Islet of Langerhans (tissue), 1 donor: ENCODE measurements around the gene GRAPL.
A peak's percentile ranks its signal among the peaks of the same experiment; 100 is the strongest.
"Not testable (repeated sequence)": the region's sequence is repeated elsewhere in the genome, so short reads cannot be mapped to it uniquely, and the experiment has no call there.

Experiments used
- FAIRE-seq: peaks from one replicate; lab custom pipeline; 2011; peaks lifted over from hg19 to GRCh38; lab: Jason Lieb, UNC

GRAPL gene

DNA sequence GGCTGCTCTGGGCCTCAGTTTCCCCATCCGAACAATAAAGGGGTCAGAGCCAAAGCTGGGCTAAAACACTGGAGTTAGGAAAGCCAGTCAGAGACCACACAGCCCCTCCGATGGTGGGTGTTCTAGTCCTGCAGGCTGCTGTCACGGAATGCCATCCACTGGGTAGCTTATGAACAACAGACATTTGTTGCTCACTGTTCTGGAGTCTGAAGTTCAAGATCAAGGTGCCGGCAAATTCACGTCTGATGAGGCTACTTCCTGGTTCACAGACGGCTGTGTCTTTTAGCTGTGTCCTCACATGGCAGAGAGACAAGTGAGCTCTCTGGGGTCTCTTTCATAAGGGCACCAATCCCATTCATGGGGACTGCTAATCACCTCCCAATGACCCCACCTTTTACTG is 9.2 kb downstream of the GRAPL start:
- FAIRE-seq: not testable (repeated sequence)

DNA sequence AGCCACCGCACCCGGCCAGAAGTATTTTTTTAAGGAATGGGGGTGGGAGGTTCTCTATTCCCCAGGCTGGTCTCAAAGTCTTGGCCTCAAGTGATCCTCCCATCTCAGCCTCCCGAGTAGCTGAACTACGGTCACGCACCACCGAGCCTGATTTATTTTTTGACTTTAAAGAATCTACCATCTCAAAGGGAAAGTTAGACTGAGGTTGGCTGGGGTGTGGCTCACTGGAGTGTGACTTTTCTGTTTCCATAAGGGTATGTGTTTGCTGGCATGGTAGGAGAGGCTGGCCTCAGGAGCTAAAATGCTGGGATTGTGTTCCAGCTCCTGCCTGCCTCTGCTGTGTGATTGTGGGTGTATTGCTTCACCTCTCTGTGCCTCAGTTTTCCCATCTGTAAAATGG is 10.6 kb downstream of the GRAPL start:
- FAIRE-seq: not testable (repeated sequence)

DNA sequence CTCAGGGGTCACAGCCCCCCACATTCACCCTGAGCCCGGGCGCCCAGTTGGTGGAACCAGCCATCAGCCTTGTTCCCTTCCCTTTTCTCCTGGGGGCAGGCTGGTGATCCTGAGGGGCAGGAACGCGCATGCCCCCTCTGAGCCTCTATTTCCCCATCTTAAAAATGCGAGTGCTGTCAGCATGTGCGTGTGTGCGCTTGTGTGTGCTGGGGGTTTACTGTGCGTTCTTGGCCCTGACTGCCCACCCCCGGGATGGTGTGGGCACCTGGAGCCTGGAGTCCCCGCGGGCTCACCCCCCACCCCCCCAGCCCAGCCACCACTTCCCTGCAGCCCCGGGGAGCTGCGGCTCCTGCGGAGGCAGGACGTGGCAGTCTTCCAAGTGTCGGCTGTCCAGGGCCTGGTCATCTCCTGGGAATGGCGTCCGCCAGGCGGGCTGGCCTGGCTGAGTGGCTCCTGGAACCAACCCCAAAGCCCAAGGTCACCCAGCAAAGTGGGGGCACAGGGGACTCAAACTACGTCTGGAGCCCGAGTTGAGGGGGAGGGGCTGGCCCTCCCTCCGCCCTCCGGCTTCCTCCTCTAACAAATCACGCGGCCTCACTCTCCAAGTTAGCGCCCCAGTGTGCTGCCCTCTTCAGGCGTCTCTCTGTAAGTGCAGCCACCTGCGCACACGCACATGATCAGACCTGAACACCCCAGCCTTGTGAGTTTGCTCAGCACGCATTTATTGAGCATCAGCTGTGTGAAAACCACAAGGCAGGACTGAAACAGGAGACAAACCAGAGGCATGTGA is 14.2 kb downstream of the GRAPL start:
- FAIRE-seq: peak; percentile 86

DNA sequence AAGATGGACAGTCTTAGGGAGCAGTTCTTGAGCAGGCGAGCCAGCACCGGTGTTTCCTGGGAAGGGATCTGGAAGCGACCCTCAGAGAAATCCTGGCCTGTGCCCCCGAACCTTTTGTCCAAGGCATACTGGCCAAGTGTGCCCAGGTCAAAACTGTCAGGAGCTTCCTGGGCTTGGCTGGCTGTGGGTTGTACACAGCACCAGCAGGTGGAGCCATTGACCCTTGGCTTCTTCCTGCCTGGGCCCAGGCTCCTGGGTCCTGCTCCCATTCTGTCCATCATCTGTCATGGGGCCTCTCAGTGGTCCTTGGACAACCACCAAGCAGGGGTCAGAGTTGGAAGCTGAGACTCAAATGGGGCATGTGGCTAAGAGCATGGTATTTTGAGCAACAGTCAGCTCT is 15.0 kb downstream of the GRAPL start:
- not testable (repeated sequence) for FAIRE-seq

DNA sequence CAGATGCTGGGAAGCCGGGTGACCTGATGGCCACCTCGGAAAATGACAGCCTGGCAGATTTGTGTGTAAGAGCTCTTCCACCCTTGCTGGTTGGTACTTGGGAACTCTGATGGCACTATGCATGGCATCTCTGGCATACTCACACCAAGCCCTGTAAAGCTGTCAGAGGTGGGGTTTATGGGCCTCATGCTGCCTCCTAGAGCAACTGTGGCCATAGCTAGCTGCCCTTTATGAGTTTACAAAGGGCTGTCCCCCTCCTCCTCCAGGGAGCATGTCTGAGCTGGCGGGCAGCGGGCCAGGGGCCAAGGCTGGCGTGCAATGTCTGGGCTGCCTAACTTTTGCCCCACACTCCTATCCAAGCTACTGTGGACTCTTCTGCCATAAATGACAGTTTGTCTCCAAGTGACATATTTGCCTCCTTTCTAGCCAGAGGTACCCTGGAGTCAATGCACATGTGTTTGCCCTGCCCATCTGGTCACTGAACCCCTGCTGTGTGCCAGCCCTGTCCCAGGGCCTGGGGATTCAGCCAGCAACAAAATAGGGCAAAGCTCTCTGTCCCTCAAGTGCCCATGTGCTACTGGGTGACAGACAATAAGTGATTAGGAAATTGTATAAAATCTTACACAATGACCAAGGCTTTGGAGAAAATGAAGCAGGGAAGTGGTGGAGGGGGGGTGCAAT is 15.8 kb downstream of the GRAPL start:
- FAIRE-seq: not testable (repeated sequence)

DNA sequence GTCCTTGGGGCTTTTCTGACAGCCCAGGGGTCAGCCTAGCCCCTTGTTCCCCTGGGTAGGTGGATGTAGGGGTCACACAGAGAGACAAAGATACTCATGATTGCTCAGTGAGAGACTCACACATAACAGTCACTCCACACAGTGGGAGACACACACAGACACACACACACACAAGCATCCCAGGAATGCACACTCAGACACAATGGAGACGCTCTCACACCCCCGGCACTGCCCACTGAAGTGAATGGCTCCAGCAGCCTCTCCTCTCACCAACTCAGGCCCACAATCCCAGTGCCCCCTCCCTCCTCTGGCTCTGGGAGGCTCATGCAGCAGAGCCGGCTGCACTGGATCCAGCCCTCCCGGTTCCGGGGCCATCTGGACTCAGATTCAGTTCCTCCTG is 17.0 kb downstream of the GRAPL start:
- not testable (repeated sequence) for FAIRE-seq

DNA sequence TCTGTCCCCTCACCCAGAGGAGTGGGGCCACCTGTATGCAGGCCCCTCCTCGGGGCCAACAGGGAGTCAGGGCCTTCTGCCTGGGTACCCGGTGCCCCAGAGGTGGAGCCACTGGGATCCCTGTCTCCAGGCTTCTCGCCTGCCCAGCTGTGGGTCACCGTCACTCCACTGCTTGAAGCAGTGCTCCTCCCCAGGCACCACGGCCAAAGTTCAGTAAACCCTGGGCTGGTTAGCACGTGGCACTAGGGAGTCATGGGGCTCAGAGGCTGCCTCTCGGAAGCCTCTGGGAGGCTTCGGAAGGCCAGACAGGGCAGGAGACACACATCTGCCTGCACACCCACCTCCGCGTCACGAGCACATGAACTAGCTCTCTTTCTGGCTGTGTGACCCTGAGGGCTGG is 18.1 kb downstream of the GRAPL start:
- not testable (repeated sequence) for FAIRE-seq

DNA sequence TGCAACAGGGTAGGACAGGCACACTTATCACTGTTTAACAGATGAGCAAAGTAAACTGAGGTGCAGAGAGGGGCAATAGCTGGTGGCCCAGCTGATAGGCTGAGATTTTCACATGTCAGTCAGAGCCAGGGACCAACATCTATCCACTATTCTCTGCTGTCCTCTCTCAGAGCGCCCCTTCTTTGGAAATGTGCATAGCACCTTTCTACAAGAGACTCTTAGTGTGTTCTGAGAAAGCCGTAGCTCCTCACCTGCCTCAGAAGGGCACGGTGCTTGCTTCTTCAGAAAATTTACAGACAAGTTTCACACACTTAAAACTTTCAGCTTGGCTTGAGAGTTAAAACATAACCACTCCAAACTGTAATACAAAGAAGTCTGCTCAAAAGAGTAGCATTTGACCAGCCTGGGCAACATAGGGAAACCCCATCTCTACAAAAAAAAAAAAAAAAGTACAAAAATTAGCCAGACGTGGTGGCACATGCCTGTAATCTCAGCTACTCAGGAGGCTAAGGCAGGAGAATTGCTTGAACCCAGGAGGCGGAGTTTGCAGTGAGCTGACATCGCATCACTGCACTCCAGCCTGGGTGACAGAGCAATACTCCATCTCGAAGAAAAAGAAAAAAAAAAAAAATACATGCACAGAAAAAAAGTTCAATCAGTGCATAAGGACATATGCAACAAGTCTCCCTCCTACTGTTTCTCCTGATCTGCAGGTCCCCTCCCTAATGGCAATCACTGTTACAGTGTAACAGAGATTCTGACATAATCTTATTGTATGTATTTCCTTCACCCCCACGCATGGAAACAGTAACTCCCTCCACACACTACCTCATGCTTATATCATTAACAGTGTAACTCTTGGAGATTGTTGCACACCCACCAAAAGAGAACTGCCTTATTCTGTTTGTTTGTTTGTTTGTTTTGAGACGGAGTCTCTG is 23.6 kb downstream of the GRAPL start:
- not testable (repeated sequence) for FAIRE-seq

DNA sequence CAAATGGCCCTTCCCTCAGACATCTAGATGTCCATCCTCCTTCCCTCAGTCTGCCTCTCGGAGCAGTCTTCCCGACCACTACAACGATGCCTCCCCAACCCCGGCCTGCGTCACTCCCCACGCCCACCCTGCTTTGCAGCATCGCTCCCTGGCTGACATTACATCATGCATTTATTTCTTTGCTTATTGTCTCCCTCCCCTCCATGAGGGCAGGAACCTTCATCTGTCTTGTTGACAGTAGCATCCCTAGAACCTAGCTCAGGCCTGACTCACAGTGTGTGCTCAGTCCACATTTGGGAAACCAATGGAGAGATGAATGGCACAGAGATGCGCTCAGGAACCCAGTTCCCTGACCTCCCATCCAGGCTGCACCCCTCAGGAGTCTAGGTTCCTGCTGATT is 30.2 kb downstream of the GRAPL start:
- not testable (repeated sequence) for FAIRE-seq

DNA sequence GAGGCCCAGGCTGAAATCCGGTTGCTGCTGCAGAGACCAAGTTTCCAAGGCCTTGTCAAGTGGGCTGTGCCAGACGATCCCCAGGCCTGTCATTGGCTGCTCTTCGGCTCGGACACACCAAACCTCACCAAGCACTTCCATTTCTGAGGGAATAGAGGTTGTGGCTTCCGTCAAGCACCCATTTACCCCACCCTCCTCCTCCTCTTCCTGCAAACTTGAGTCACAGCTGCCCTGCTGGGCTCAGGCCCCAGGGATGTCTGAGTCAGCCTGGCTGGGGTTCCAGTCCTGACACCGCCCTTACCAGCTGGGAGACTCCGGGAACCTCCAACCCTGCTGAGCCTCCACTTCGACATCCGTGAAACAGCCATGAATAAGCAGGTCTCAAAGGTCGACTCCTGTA is 31.1 kb downstream of the GRAPL start:
- FAIRE-seq: not testable (repeated sequence)

DNA sequence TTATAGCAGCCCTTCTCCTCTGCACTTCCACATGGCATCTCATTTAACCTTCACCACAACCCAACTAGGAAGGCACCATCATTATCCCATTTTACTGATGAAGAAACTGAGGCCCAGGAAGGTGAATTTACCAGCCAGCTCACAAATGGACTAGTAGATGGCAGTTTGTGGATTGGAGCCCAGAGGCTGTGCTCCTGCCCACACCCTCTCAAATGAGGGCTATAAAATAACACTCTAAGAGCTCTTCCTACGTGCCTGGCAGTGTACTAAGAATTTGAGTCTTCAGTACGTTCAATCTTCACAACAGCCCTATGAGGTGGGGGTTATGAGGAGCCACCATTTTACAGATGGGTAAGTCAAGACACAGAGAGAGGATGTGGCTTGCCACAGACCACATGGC is 31.5 kb downstream of the GRAPL start:
- FAIRE-seq: not testable (repeated sequence)

DNA sequence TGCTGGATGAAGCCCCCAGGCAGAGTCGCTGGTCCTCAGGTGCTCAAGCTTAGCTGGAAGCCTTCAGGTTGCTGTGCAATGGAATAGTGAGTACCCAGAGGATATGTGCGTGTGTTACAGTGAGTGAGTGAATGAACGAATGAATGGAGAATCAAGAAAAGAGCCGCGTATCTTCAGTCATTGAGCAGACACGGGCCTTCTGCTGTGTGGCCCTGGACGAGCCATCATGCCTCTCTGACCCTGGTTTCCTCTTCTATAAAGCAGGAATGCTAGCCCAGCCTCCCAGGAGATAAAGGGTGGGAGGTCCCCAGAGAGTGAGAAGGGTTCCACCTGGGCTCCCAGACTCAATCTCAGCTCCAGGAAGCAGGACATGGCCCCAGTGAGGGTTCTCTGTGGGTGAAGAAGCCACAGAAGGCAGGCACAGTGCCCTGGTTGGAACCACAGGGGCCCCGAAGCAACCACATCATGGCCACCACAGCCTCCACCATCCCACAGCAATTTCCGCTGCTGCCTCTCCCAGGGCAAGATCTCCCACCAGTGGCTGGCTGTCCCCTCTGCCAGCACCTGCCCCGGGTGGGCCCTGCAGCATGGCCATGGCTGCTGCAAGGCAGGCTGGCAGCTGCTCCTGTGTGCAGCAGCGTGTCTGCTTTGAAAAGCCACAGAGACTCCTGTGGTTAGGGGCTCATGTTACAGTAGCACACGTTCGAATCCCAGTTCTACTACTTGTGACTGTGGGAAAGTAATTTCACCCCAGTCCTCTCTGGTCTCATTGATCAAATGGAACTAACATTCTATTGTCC is 34.1 kb downstream of the GRAPL start:
- not testable (repeated sequence) for FAIRE-seq

DNA sequence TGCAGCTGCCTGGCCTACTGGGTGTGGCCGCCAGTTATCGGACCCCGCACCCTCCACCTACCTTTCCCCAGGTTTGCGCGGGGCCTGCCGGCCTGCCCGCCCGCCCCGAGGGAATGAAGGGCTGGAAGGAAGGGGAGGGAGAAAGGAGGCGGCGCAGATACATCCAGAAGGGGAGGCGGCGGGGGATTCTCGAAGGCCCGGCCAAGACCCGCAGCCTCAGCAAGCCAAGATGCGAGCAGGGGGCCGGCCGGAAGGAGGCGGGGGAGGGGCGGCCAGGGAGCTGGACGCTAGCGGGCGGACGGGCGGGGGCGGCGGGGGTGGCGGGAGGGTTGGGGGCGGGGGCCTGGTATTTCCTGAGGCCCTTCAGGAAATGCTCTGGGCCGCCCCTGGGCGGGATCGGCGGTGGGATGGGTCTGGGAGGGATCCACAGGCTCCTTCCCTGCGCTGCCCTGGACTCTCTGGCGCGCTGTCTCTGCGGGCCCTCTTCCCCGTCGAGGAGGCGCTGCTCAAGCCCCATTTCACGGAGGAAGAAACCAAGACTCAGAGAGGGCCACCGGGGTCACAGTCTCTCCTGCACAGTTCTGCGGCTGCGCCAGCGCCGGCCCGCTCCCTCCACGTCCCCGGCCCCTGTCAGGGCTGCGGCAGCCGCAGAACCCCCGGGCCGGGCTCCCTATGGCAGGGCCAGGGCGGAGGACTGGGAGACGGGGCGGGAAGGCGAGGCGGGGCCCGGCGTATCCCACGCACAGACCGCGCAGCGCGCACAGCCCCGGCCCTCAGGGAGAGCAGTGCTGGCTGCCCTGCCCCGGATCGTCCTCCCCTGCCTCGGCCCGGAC is 35.2 kb downstream of the GRAPL start:
- not testable (repeated sequence) for FAIRE-seq

DNA sequence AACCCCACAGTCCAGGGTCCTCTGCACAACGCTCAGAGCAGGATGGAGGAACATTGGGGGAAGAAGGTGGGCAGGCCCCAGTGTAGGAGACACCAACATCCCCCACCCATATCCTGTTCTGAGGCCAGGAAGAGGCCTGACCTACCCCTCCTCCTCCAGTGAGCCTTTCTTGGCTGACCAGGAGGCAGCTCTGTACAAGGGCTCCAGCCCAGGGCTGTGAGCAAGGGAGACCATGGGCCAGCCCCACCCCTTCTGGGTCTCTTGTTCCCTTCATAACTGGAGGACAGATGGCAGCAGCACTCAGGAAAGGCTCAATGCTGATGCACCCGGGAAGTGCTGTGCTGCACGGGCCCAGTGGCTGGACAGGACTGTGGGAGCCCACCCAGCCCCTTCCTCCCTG is 47.0 kb downstream of the GRAPL start:
- FAIRE-seq: not testable (repeated sequence)

DNA sequence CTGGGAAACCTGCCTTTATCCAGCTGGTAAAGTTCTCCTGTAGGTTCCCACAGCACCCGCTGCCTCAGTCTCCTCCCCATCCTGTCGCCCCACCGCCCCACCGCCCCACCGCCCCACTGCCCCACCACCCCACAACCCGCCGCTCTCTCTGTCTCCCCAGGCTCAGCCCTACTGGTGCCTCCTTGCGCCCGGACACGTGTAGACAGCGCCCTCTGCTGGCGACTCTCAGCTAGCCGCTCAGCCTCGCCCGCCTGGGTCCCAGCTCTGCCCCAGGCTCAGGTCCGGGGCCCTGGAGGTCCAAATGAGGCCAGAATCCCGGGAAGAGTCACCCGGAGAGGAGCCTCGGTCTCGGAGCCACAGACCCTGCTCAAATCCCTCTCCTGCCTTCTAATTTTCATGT is 48.0 kb downstream of the GRAPL start:
- not testable (repeated sequence) for FAIRE-seq

DNA sequence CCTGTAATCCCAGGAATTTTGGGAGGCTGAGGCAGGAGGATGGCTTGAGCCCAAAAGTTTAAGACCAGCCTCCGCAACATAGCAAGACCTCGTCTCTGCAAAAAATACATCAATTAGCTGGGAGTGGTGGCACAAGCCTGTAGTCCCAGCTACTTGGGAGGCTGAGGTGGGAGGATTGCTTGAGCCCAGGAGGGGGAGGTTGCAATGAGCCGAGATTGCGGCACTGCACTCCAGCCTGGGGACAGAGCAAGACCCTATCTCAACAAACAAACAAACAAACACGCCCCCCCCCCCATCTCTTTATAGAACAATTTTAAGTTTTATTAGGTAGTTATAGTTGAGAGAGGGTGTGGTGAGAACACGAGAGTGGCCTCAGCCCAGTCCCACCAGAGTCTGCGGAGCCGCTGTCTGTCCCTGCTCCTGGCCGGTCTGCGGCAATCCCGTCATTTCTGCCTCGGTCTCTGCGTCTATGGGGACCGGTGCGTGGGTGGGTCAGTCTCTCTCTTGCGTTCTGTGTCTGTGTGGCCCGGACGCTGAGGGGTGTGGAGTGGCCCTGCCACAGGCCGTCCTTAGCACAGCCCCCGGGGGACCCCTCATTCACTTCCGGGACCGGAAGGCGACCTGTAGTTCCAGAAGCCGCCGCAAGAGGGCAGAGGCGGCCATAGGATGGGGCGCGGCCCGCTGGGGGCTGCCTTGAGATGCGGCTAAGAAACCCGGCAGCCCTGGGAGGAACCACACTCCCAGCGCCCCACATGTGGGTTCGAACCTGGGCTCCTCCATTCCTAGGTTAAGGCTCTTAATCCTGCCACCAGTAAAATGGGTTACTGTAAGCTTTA is 53.9 kb downstream of the GRAPL start:
- FAIRE-seq: not testable (repeated sequence)

DNA sequence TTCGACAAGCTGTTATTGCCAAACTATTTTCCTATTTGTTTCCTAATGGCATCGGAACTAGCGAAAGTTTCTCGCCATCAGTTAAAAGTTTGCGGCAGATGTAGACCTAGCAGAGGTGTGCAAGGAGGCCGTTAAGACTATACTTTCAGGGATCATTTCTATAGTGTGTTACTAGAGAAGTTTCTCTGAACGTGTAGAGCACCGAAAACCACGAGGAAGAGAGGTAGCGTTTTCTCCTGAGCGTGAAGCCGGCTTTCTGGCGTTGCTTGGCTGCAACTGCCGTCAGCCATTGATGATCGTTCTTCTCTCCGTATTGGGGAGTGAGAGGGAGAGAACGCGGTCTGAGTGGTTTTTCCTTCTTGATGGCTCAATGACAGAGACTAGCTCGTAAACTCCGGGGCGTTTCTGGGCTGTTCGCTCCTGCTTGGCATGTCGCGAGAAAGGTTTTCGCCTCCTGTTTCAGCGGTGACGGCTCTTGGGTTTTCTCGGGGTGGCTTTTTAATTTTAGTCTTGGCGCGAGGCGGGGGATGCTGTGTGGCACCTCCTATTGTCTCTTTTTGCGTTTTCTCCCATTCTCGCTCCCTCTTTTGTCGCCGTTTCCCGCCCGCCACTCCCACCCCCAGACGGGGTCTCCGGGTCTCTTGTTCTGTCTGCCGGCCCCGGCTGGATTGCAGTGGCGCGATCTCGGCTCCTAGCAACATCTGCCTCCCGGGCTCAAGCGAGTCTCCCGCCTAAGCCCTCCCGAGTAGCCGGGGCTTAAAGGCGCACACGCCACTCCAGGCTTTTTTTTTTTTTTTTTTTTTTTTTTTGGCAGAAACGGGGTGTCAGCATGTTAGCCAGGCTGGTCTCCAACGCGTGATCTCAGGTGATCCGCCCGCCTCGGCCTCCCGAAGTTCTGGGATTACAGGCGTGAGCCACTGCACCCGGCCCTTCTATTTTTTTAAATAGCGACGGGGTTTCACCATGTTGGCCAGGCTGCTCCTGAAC is 60.8 kb downstream of the GRAPL start:
- not testable (repeated sequence) for FAIRE-seq

DNA sequence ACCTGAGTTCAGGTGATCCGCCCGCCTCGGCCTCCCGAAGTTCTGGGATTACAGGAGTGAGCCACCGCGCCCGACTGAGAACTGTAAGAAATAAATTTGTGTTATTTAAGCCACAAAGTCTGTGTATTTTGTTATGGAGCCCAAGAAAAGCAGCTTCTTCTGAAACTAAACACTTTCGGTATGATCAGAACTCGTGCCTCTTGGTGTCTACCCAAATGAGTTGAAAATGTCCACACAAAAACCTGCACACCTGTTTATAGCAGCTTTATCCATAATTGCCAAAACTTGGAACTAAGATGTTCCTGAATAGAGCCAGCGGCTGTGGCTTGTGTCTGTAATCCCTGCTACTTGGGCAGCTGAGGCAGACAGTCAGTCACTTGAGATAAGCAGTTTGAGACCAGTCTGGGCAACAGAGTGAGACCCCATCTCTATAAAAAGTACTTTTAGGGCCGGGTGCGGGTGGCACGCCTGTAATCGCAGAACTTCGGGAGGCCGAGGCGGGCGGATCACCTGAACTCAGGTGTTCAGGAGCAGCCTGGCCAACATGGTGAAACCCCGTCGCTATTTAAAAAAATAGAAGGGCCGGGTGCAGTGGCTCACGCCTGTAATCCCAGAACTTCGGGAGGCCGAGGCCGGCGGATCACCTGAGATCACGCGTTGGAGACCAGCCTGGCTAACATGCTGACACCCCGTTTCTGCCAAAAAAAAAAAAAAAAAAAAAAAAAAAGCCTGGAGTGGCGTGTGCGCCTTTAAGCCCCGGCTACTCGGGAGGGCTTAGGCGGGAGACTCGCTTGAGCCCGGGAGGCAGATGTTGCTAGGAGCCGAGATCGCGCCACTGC is 61.7 kb downstream of the GRAPL start:
- FAIRE-seq: not testable (repeated sequence)
